ENCODE results near the gene AAK1. TPM values are rescaled to one million over a fixed set of nuclear protein-coding genes. Genes with fewer than 3 reads are reported as not detected.

The AAK1 gene
- total RNA-seq, result 100 to 1,000 TPM; 114 to 115 TPM

- DNase-seq (peak; percentile 91), ATAC-seq (peak; percentile 58)
- Mint-ChIP-seq H3K4me1 (ENCODE audit: low read depth) (peaks cover 50% of the 10 kb centered on the region), H3K27me3 (no peaks in the 10 kb centered on the region), H3K36me3 (ENCODE audit: low read depth) (peaks cover 47% of the 10 kb centered on the region), H3K4me3 (peak within 1 kb of the TSS; percentile 85), H3K27ac (peak within 1 kb of the TSS; percentile 96), H3K9me3 (peaks cover 6% of the 10 kb centered on the region)
- ChIA-PET CTCF (interaction anchor here (0.9 to 13.1 kb wide), 7 partner anchors 21 to 81 kb away, joined by 3 to 145 read pairs (median 4); no protein-coding TSS in a partner anchor), POLR2A (interaction anchor here (0.6 to 2.9 kb wide), 23 partner anchors 8 to 90 kb away, joined by 3 to 21 read pairs (median 4); no protein-coding TSS in a partner anchor)
- TF ChIP-seq CTCF (IDR thresholded peaks at IDR 0.05), result no peak
- intact Hi-C loops (cut with micrococcal nuclease), result loop anchor here (2.0 to 5.0 kb wide), 4 partner anchors 31 to 82 kb away; no protein-coding TSS in a partner anchor
These were observed at the start of gene AAK1 for GRCh38 chr2:69643602-69644505. TSS of gene AAK1 (minus strand) at chr2:69643739. CDS start at chr2:69643040, 699 bp downstream.

- DNase-seq, result no peak
- Mint-ChIP-seq H3K36me3 (ENCODE audit: low read depth) (no peaks in the 10 kb centered on the region), H3K27ac (no peak overlapping the region), H3K27me3 (no peaks in the 10 kb centered on the region), H3K4me1 (ENCODE audit: low read depth) (peaks cover 76% of the 10 kb centered on the region), H3K4me3 (no peak overlapping the region), H3K9me3 (no peaks in the 10 kb centered on the region)
- no peak for ATAC-seq
- TF ChIP-seq CTCF (IDR thresholded peaks at IDR 0.05), result no peak
- ChIA-PET CTCF (interaction anchor here (1.2 to 9.5 kb wide), 2 partner anchors 22 to 127 kb away, joined by 5 to 37 read pairs; no protein-coding TSS in a partner anchor), POLR2A (interaction anchor here (1.7 kb wide), 1 partner anchor 48 kb away, joined by 3 read pairs; no protein-coding TSS in a partner anchor)
- intact Hi-C loops (cut with micrococcal nuclease), result no loop called here
These were observed 48.9 kb upstream of the AAK1 start for GRCh38 chr2:69692424-69692823.

GRCh38 chr2:69689969-69690368, 46.4 kb upstream of the AAK1 start:
- no peaks in the 10 kb centered on the region for H3K36me3 Mint-ChIP-seq (ENCODE audit: low read depth)
- ChIA-PET CTCF (interaction anchor here (1.1 kb wide), 1 partner anchor 125 kb away, joined by 3 read pairs; no protein-coding TSS in a partner anchor), POLR2A (no interaction called here)
- ATAC-seq (no peak), DNase-seq (no peak)
- H3K27me3 Mint-ChIP-seq, result no peaks in the 10 kb centered on the region
- H3K4me3 Mint-ChIP-seq, result no peak overlapping the region
- TF ChIP-seq CTCF (IDR thresholded peaks at IDR 0.05), result no peak
- intact Hi-C loops (cut with micrococcal nuclease), result loop anchor here (2.0 kb wide), 1 partner anchor 45 kb away; no protein-coding TSS in a partner anchor
- no peaks in the 10 kb centered on the region for H3K9me3 Mint-ChIP-seq
- no peak overlapping the region for H3K27ac Mint-ChIP-seq
- peaks cover 67% of the 10 kb centered on the region for H3K4me1 Mint-ChIP-seq (ENCODE audit: low read depth)

GRCh38 chr2:69689466-69689865, 45.9 kb upstream of the AAK1 start:
- Mint-ChIP-seq H3K9me3 (no peaks in the 10 kb centered on the region), H3K4me3 (no peak overlapping the region), H3K27ac (peak overlapping the region; percentile 62), H3K27me3 (no peaks in the 10 kb centered on the region), H3K36me3 (ENCODE audit: low read depth) (no peaks in the 10 kb centered on the region), H3K4me1 (ENCODE audit: low read depth) (peaks cover 69% of the 10 kb centered on the region)
- no peak for DNase-seq
- ChIA-PET CTCF (interaction anchor here (1.1 kb wide), 2 partner anchors 99 to 125 kb away, joined by 3 read pairs; no protein-coding TSS in a partner anchor), POLR2A (no interaction called here)
- intact Hi-C loops (cut with micrococcal nuclease), result loop anchor here (2.0 kb wide), 1 partner anchor 45 kb away; no protein-coding TSS in a partner anchor
- ATAC-seq, result no peak
- no peak for TF ChIP-seq CTCF (IDR thresholded peaks at IDR 0.05)
